IPS-18c (cell line): ENCODE data around the gene ZSWIM1.

Source experiments
- H3K4me3 ChIP-seq: 2 replicates; pipeline ENCODE4 v1.7.0; 2013; ENCODE audit warnings: low read depth, mild to moderate bottlenecking, low read length, moderate library complexity; ENCODE audit not compliant: insufficient read depth
- H3K9me3 ChIP-seq: one replicate; pipeline ENCODE4 v1.6.1; 2013; ENCODE audit warnings: mild to moderate bottlenecking, low read length, moderate library complexity; ENCODE audit not compliant: control insufficient read depth, insufficient read depth

Gene ZSWIM1

DNA sequence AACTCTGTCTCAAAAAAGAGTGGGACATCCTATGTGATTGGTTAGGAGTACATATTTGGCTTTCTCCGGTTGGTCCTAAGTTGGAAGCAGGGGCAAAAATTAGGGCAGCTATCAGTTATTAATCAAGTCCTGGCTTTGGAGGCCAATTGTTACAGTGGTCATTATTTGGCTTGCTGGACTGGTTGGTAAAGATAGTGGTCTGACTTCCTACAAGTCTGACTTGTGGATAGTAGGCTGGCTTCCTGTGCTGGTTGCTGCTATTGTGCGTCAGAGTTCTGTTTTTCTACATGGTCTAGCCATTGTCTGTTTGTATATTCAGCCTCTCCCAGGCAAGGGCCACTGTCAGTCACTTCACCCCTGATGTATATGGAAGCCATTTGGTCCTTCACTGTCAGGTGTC, 30.8 kb upstream of the ZSWIM1 start:
- Histone ChIP-seq H3K4me3 (no peak overlapping the region), H3K9me3 (no peaks in the 10 kb centered on the region)

DNA sequence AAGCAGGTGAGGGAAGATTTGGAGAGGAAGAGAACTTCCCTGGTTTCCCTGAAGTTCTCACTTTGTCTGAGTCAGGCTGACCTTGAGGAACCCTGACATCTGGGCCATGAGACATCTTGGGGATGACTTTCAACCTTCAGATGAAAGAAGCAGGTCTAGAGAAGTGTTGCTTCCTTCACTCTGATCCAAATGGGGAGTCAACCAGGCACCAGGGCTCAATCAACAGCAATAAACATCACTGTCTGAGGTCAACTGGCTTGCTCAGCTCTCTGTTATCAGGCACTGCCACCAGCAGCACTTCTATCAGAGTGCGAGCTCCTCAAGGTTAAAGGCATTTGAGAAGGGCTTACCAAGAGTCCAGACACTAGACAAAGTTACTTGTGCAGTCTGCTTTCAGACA, 30.1 kb upstream of the ZSWIM1 start:
- no peaks in the 10 kb centered on the region for H3K9me3 ChIP-seq
- no peak overlapping the region for H3K4me3 ChIP-seq

DNA sequence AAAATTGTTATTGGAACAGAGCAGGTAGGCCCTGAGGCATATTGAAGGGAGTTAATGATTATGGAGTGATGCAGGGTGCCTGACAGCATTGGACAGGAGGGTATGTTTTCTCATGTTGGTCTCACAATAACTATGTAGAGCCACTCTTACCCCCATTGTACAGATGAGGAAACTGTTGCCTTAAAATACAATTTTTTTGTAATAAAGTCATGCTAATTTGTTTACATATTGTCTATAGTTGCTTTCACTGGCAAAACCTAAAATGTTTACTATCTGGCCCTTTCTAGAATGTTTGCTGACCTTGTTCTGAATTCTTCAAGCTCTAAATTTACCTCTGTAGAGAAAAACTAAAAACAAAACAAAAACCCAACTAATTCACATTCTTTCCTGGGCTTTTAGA, 29.5 kb upstream of the ZSWIM1 start:
- Histone ChIP-seq H3K4me3 (no peak overlapping the region), H3K9me3 (no peaks in the 10 kb centered on the region)

DNA sequence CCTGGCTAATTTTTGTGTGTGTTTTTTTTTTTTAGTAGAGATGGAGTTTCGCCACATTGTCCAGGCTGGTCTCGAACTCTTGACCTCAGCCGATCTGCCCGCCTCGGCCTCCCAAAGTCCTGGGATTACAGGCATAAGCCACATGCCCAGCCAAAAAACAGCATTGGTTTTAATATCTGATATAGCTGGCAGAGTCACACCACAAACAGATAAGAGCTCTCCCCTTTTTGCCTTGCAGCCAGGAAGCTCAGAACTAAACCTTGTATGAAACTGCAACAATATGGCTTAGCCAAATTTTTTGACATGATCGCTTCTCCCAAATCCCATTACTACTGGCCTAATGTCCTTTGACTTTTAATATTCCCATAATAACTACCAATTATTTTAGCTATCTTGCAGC, 28.7 kb upstream of the ZSWIM1 start:
- Histone ChIP-seq H3K9me3 (no peaks in the 10 kb centered on the region), H3K4me3 (no peak overlapping the region)

DNA sequence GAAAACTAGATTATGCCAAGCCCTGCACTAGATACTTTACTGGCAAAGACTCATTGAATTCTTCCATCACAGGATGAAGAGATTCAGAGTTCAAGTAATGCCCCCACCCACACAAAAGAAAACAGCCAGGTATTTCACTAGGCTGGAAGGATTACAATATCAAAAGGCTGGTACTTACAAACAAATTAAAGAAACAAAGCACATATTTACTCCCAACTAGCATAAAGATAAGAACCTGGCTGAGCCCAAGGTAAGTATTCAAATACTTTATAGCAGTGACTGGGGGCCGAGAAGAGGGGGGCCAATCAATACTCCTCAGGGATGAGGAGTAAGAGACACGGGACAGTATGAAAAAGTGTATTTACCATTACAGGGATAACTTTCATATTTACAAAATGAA, 27.5 kb upstream of the ZSWIM1 start:
- H3K9me3 ChIP-seq = no peaks in the 10 kb centered on the region
- H3K4me3 ChIP-seq = no peak overlapping the region

DNA sequence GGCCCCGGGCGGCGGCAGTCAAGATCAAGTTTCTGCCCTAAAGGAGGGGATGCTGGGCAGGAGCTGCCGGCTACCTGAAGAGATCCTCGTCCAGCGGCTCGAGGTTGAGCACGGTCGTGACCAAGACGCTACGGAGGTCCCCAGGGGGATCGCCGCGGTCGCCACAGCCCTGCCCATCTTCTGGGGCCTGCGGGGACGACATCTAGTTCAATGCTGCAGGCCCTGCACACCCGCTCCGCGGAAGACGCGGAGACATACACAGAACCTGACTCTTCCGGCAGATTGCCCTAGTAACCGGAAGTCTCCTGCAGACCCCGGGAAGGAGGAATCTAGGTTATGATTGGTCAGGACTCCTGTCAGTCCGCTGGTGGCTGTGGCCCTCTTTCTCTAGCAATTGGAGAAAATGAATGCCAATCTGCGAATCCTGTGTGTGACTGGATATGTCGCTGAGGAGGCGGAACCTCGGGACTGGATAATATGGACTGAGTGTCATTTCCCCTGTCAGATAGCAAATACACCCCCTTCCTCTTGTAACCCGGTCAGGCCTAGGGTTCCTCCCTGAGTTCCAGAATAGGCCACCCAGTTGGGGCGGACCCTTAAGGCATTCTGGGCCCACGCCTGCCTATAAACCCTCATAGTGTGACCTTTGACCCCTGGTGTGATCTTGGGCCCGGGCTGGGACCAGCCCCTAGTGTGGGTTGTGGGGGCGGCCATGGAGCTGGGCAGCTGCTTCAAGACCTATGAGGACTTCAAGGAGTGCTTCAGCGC, 23.7 kb upstream of the ZSWIM1 start, which contains the start of the genes ACOT8 and ZSWIM3:
ACOT8 (minus strand) TSS at position 279 of the 768 bp plus-strand sequence; CDS start at position 202, 77 bp downstream.
ZSWIM3 (plus strand) TSS at position 501 of the 768 bp plus-strand sequence; CDS start at position 713, 212 bp downstream.
- H3K9me3 ChIP-seq = no peaks in the 10 kb centered on the region
- peak within 1 kb of the TSS; percentile 77 for H3K4me3 ChIP-seq

DNA sequence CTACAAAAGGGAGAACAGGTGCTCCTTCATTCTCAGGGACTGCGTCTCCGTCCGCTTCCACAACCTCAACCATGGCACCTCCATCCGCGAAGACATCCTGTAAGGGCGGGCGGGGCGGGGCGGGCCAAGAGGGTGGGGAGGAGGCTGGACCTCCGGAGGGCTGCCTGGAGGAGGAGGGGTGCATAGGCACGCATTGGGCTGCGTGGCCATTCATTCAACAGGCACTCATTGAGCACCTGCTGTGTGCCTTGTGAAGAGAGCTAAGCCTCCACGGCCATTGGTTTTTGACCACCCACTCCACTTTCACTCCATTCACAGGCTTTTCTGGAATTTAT, 23.2 kb upstream of the ZSWIM1 start:
- H3K9me3 ChIP-seq = no peaks in the 10 kb centered on the region

DNA sequence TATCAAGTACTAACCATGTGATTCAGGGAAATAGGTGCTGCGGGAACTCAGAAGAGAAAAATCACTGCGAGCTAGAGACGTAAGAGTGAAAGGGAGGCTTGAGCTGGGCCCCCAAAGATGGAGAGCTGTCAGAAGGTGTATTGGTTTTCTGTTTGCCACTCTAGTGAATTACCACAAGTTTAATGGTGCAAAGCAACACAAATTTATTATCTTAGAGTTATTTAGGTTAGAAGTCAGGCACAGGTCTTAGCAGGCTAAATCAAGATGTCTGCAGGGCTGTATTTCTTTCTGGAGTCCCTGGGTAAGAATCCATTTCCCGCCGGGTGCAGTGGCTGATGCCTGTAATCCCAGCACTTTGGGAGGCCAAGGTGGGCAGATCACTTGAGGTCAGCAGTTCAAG, 21.1 kb upstream of the ZSWIM1 start:
- Histone ChIP-seq H3K4me3 (no peak overlapping the region), H3K9me3 (no peaks in the 10 kb centered on the region)

More for the DNA sequence above, 23.2 kb upstream of the ZSWIM1 start:
- peak overlapping the region; percentile 70 for H3K4me3 ChIP-seq

DNA sequence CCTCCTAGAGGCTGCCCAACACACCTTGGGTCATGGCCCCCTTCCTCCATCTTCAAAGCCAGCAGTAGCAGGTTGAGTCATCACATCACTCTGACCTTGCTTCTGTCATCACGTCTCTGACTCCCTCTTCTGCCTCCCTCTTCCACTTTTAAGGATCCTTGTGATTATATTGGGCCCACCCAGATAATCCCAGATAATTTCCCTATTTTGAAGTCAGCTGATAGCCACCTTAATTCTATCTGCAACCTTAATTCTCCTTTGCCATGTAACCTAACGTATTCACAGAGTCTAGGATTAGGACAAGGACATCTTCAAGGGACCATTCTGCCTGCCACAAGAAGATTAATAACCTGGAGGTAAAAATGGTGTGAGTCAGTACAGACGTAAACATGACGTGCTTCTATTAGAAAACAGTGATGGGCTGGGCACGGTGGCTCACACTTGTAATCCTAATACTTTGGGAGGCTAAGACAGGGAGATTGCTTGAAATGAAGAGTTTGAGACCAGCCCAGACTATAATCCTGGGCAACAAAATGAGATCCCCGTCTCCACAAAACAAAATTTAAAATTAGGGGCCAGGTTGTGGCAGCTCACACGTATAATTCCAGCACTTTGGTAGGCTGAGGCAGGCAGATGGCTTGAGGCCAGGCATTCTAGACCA, 20.3 kb upstream of the ZSWIM1 start:
- Histone ChIP-seq H3K9me3 (no peaks in the 10 kb centered on the region), H3K4me3 (no peak overlapping the region)

DNA sequence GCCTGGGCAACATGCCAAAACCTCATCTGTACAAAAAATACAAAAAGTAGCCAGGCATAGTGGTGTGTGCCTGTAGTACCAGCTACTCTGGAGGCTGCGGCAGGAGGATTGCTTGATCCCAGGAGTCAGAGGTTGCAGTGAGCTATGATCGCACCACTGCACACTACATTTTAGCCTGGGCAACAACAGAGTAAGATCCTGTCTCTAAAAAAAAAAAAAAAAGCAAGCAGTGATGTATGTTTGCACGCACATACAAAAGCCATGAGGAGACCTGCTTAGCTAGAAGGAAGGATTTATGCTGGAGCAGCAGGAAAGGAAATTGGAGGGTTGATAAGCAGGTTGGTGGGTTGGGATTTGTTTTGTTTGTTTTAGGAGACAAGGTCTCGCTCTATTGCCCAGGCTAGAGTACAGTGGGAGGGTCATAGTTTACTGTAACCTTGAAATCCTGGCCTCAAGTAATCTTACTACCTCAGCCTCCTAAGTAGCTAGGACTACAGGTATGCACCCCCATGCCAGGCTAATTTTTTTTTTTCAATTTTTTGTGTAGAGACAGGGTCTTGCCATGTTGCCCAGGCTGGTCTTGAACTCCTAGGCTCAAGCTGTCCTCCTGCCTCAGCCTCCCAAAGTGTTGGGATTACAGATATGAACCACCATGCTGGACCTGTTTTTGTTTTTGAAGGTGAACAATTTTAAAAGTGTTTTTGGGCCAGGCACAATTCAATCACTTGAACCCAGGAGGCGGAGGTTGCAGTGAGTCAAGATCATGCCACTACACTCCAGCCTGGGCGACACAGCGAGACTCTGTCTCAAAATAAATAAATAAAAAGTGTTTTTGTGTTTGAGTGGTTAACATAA, 19.6 kb upstream of the ZSWIM1 start:
- H3K9me3 ChIP-seq = peaks cover 1% of the 10 kb centered on the region
- no peak overlapping the region for H3K4me3 ChIP-seq

DNA sequence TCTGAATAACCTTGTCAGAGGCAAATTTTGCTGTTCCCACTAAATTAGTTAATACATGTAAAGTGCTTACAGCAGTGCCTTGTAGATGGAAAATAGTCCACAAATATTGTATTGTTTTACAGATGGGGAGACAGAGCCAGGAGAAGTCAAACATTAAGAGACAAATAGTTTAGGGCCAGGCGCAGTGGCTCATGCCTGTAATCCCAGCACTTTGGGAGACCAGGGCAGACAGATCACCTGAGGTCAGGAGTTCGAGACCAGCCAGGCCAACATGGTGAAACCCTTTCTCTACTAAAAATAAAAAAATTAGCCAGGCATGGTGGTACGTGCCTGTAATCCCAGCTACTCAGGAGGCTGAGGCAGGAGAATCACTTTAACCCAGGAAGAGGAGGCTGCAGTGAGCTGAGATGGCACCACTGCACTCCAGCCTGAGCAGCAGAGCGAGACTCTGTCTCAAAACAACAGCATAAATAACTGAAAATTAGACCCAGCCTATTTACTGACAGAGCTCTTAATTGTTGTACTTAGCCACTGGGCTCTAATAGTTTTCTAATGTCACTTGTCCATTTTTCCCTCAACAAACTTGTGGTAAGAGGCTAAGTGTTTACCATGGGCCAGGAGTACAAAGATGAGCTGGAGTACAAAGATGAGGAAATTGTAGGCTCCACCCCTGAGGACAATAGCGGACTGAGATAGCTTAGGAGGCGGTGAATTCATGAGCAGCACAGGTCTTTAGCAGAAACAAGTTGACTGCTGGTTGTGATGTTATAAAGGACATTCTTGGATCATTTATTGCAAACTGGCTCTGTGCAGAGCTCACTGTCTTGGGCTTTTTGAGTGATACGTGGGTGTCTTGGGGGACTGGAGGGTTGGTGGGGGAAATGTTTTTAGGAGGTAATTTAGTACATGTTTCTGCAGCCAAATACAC, 17.2 kb upstream of the ZSWIM1 start:
- H3K4me3 ChIP-seq = no peak overlapping the region
- peaks cover 2% of the 10 kb centered on the region for H3K9me3 ChIP-seq

DNA sequence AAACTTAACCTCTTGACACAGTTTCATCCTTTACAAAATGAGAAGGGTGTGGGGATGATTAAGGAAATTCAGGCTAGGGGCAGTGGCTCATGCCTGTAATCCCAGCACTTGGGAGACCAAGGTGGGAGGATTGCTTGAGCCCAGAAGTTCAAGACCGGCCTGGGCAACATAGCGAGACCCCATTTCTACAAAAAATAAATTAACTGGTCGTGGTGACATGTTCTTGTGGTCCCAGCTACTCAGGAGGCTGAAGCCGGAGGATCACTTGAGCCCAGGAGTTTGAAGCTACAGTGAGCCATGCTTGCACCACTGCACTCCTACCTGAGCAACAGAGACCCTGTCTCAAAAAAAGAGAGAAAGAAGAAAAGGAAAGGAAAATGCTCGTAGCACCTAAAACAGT, 14.6 kb upstream of the ZSWIM1 start:
- H3K4me3 ChIP-seq = no peak overlapping the region
- H3K9me3 ChIP-seq = peaks cover 2% of the 10 kb centered on the region

DNA sequence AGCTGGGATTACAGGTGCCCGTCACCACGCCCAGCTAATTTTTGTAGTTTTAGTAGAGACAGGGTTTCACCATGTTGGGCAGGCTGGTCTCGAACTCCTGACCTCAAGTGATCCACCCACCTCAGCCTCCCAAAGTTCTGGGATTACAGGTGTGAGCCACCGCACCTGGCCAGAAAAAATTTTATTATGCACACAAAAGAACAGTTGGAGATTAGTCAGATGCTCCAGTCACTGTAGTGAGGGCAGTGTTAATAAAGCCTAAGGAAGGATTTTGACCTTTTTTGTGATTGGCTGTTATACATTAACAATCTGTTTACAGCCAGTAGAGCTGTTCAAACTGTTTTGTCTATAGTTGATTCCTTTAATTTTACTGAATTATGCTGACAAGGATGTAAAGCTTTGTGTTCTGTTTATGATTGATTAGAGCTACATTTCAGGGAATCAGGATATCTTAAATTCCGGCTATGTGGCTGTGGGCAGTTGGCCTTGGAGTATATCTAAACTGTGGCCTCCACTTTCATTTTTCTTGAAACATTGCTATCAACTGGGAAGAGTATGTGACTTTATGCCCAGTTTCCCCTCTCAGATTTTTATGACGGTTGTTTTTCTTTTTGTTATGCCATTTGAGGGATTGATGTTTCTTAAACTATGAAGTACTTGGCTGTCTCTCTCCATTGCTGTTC, 13.8 kb upstream of the ZSWIM1 start:
- Histone ChIP-seq H3K9me3 (peaks cover 2% of the 10 kb centered on the region), H3K4me3 (no peak overlapping the region)

DNA sequence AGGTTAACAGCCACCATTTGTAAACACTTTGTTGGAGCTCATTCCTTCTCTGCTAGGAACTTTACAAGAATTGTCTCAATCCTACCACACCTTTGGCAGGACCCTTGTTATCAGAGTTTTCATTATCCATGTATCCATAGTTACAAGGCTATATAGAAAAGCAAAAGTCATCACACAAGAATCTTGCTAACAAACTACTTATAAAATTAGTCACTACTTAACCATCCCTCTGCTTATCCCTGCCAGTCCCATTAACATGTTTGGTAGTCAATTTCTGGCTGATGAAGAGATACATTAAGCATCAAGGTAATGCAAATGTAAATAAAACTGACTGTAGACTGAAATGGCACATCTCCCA, 13.2 kb upstream of the ZSWIM1 start:
- Histone ChIP-seq H3K9me3 (peaks cover 2% of the 10 kb centered on the region), H3K4me3 (no peak overlapping the region)

DNA sequence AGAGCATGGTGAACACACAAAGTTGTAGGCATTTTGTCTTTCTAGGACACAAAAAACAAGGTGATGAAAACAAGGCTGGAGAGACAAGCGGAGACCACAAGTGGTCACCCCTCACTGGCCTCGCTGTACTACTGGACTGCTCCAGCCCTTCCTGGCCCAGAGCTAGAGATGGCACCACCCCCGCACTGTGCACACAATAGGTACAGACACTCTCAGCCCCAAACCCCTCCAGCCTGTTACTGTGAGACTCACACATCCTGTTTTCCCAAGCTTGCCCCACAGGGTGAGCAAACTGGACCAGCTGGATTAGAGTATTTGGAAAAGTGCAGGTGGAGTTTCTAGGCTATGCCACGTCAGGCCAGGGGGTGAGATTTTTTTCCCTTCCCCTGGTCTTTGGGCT, 8.4 kb upstream of the ZSWIM1 start:
- H3K9me3 ChIP-seq = no peaks in the 10 kb centered on the region
- no peak overlapping the region for H3K4me3 ChIP-seq

DNA sequence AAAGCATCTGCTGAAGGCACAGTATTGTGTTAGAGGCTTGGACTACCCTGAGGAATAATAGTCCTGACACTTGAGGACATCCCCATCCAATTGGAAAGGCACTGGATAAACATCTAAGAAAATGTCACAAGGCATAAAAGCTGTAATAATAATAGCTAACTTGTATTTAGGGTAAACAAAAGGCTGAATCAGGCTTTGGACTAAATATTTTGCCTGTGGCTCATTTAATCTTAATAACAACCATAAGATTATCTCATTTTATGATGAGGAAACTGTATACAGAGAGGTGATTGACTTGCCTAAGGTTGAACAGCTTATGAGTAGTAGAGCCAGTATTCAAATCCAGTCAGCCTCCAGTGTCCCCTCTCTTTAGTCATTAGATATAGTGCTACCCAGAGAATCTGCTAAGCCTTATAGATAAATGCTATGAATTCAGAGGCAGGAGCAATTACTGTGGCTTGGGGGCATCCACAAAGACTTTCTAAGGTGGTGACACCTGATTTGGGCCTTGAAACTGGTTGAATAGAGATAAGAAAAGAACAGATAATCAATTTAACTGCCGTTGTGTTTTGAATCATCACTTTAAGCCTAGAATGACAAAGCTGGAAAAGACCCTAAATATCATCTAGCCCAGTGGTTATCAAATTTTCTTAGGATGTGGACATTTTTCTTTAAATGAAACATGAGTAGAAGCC, 7.5 kb upstream of the ZSWIM1 start:
- H3K9me3 ChIP-seq = no peaks in the 10 kb centered on the region
- no peak overlapping the region for H3K4me3 ChIP-seq
